ENCODE data around the gene HOXD11.

The HOXD11 gene

DNA sequence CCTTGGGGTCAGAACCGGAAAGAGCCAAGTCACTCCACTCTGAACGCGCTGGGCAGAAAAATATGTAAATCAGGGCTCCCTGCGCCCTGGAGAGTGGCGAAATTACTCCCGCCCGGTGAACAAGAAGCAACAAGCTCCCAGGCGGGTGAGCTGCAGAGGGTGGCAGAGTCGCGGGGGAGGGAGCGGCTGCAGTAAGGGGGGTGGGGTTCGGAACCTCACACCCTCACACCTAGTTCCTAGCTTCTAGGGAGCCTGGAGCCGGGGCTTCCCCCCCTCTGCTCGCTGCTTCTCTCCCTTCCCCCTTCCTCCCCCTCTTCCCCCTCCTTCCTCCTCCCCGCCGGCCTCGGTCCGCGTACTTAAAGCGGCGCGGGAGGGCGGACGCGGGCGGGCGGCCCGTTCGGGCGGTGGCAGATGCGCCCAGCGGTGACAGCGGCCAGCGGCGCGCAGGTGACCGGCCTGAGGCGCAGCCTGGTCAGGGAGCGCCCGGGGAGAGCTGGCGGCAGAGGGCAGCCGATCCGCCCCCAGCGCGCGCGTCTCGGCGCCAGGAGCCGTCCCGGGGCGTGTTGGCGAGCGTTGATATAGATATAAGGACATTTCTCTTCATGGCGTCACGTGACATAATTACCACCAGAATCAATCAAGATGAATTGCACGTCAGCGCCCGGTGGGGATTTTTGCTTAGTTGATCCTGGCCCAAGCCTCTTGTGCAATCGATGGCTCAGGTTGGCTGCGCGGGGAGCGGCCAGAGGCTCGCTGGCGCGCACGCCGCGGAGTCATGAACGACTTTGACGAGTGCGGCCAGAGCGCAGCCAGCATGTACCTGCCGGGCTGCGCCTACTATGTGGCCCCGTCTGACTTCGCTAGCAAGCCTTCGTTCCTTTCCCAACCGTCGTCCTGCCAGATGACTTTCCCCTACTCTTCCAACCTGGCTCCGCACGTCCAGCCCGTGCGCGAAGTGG is at the start of gene HOXD11:
HOXD11 (plus strand) TSS at position 700 of the 959 bp plus-strand sequence; CDS start at position 776, 76 bp downstream.
- DNase-seq, result no peak

DNA sequence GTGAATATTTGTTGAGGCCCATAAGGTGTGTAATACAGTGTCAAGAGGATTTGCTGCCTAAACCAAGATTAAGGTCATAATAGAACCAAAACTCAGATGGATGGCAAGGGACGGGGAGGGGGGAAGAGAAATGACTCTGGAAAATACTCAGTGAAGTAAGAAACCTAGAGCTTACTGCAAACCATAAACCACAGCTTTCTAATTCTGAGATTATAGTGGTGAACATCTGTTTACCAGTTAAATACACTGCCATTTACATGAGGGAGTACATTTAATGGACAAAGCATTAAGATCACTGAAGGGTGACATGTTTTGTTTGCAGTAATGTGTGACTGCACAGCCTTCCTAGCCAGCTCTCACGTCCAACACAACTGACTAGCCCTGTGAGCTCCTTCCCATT is 43.1 kb upstream of the HOXD11 start:
- no peak for DNase-seq

DNA sequence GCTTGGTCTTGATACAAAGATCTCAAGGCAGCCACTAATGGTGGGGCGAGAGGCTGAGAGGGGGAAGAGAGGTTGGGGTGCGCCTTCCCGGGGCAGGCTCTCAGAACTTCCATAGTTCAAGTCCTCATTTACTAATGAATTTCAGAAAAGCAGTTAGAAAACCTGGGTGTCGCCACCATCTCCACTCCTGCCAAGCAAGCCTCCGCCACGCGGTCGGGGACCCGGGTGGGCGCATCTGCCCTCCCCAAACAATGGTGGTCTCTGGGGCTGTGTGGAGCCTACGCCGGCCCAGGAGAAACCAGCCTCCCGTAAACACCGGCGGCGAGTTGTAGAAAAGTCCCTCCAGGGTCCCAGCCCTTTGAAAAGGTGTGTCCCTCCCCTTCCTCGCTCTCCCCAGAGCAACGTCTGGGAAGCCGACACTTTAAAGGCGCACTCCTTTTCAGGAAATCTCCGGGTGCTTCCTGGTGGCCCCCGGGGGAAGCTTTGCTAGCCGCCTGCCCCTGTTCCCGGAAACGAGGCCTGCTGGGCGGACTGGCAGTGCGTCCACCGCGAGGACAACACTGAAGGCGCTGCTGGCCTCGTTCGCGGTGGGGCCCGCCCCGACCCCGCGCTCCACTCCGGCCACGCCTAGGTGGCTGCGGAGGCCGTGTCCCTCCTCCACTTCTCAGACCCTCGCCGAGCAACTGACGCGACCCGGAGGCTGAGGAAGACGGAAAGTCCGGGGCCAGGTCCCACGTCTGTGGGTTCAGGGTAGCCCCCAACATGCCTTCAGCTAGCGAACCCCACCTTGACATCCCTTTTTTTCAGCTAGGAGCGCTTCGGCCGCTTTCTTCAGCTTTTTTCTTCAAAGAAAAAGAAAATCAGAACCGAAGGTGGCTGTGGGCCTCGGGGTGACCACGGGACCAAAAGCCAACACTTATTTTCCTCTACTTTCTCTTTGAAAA is 40.2 kb upstream of the HOXD11 start:
- DNase-seq, result no peak

DNA sequence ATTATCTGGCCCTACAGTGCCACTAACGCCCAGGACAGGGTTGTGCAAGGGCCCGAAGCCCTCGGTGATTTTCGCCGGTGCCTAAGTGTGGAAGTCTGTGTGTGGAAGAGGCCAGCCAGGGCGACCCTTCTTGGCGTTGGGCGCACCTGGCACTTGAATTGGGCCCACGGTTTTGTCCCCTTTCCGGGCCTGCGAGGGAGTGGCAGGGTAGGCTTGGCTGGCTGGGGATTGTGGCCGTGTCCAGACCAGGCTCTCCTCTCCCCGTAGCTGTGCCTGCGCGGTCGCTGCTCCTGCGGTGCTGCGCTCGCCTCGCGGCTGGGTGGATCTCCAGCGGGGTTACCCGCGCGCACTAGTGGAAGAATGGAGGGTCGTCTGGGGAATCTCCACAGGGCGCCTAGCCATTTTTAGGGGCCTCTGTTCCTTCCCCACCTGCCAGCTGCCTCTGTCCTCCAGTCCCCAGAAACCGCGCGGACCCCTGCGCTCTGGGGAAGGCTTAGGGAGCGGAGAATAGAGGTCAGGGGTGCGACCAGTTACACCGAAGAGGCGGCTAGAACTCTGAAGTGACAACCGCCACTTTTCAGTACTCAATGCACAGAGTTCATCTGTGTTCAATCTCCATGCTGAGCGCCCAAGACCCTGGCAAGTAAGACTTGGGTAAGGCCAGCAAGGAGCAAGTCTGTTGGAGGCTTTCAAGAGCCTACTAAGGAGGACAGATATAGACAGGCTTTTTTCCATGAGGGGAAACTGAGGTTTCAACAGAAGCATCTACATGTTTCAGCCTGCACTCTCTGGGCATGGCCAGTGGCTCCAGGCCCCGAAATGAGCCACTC is 39.3 kb upstream of the HOXD11 start:
- no peak for DNase-seq

DNA sequence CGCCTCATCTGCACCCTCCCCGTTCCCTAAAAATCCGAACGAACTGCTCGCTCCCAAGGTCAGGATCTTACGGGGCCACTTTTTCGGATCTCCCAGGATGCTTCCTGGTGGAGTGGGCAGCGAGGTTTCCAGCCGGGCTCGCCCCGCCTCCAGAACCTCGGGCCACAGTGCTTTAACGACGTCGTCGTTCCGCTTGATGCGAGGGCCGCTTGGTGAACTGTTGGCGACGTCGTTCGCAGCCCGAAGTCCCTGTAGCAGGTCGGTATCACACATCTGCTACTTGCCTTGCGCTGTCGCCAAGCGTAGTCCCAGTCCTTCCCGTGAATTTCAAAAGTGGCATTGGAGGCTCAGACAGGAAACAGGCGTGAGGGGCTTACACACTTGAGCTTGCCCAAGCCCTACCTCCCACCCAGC is 38.7 kb upstream of the HOXD11 start:
- no peak for DNase-seq

DNA sequence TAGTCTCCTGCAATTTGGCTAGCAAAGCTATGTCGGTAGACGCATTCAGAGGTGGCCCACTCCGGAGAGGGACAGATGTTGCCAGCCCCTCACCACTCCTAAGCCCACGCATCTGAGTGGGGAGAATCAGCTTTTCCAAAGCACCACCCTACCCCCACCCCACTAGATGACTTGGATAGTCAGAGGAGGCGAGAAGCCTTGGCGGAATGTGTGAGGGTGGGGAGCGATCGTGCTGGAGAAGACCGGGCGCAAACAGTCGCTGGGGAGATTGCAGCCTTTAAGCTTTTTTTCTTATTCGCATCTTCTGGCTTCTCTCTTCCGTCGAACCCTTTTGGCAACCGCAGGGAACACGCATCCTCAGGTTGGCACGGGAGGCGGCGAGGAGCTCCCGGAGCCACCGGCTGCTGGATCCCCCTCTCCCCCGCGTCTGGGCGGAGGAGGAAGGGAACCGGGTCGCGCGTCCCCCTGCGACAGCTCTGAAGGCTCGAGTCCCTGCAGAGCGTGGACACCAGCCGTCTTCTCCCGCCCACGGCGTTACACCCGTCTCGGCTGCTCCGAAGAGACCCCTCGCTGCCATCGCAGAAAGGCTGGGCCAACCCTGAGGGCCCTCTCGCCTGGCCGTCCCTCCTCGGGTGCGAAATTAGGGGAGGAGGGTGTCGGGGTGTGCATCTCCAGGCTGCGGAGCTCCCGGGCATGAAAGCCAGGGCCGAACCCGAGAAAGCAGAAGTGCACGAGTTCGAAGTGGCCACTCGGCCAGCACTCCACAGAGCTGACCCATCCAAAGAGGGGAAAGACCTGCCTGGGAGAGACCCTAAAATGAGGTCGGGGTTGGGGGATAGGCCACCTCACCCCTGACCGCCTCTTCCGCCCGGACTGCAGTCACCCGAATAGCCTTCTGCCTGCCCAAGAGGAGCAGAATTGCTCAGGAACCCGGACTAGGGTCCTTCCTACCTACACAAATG is 35.5 kb upstream of the HOXD11 start:
- no peak for DNase-seq

DNA sequence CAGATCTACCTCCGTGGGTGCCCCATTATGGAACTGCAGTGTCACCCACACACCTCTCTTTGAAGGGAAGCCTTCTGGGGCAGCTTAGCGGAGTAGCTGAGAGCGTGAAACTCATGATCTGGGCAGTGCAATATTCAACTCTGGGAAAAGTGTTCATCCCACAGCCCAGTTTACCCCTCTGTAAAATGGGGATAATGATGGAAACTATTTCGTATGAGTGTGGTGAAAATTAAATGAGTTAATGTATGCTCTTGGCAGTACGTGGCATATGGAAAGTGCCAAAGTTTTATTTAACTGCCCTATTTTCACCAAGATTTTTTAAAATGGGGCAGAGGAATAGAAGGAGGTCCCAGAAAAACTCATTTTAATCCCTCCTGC is 34.8 kb upstream of the HOXD11 start:
- no peak for DNase-seq

DNA sequence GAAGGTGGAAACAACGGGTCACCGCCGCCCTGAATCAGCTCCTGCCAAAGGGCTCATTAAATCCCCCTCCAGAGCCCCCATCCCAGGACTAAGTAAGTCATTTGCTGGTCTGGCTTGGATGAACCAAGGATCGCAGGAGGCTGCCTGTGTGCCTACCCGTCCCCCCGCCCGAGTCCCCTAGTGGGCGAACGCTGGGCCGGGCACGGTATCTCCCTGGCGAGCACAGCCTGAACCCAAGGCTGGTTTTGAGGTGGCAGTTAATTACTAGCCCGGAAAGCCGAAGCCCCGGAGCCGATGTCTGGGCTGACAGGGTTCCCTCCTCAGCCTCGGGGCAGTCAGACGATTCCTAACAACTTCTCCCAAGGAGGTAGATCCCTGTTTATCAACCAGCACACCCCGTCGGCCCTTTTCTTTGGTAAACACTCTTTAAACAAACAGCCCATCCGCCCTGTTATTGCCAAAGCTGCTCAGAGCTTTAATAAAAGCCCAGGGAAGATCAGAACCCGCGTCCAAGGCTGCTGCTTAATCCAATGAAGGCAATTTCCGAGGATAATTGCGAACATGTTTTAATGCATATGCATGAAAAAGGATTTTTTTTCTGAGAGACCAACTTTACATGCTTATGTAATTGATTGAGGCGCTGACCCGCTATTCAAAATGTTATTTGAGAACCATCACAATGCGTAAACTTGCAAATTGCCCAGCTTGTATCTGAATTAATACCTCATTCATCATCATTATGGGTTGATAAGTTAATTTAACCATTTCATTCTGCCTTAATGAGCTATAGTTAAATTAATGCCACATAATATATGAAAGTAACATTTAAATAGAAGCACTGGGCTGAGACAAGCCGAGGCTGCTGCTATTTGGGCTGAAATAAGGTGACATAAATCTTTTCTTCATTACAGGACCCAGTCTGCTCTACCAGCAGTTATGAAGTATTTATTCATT is 33.9 kb upstream of the HOXD11 start:
- no peak for DNase-seq

DNA sequence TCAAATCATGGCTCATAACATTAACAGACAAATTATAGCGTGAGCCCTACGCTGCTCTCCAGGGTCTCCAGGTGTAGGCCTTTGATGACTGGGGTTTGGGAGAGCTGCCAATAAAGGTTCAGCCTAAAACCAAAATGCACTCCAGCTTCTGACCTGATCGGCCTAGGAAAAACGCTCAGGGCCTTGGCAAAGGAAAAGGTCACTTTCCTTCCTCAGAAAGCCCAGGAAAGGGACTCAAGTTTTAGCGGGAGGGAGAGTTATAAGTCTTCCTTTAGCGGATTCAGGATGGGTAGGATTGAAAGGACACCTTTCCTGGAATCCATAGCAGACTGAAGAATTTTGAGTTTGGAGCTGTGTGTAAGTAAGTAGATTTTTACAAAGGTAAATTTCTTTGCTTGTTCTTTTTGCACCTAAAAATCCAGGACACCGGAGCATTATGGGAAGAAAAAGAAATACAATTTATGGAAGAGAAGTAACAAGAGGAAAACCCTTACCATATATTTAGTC is 32.1 kb upstream of the HOXD11 start:
- no peak for DNase-seq

DNA sequence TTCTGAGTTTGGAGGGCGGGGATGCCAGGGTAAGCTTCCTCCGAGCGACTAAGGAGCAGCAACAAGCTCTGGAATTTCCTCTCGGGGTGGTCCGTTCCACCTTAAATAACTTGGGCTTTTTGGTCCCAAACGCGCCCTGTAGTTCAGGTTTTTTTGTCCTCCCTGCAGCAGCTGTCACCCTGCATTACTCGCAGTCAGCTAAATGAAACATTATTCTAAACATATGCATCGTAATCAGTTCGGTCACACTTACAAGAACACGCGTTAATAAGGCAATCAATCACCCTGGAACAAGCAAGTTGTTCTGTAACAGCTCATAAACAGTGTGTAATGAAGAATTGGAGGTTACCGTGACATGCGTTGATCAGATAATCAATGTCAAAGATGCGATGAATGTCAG is 31.6 kb upstream of the HOXD11 start:
- DNase-seq, result no peak

DNA sequence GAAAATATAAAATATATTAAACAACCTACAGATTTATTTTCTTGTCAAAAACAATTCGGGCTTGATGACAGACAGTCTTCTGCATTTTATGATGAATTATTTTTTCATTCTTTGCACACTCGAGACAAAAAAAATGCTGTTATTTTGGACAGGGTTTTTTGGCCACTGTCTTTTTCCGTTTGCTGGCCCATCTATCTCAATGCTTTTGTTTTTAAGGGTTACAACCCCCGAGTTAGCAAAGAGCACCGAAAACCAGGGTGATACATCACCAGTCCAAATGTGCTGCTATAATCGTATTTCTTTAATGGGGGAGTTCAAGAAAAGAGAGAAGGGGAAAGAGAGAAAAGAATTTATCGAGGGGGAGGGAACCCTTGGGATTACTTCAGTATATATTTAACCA is 31.0 kb upstream of the HOXD11 start:
- no peak for DNase-seq

DNA sequence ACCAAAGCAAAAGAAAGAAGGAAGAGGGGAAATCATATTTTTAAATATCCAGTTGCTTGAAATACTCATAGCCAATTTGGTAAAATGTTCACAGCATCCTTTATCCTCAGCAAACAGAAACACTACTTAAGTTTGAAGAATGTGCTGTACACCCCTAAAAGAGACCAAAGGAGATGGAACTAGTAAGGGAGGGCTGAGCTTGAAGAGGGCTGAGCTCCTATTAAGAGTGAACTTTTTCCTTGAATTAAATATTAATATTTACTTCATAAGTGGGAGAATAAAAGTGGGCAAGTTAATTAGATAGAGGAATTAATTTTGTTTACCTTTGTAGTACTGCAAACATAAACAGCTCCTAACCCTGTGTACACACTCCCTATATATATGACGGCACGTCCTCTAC is 30.3 kb upstream of the HOXD11 start:
- DNase-seq, result no peak

DNA sequence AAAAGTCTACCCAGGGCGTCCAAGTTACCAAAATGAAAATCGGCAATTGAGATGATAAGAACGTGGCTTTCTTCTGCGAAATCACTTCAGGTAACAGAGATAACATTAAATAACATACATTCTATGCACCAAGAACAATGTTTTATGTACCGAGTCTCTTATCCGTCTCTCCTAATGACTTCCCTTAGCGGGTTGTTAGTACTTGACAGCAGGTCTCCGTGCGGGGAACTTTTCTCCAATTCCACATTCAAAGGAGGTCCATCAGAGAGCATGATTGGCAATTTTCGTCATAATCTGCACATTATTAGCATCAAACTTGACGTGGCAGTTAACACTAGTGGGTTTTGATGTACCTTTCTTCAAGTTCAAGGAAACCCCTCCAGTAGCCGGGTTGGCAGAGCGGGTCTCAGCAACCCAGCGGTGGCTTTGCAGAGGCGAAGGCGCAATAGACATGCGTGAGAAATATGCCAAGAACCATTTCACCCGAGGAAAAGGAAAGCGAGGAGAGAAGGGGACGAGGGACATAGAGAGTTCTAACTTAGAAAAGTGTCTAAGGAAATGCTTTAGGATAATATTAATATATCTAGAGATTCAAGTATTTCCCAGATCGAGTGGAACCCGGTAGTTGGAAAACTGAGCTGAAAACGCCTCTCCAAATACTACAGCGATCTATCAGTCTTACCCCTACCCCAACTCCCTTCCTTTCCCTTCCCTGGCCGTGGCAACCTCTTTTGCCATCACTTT is 28.4 kb upstream of the HOXD11 start:
- no peak for DNase-seq

DNA sequence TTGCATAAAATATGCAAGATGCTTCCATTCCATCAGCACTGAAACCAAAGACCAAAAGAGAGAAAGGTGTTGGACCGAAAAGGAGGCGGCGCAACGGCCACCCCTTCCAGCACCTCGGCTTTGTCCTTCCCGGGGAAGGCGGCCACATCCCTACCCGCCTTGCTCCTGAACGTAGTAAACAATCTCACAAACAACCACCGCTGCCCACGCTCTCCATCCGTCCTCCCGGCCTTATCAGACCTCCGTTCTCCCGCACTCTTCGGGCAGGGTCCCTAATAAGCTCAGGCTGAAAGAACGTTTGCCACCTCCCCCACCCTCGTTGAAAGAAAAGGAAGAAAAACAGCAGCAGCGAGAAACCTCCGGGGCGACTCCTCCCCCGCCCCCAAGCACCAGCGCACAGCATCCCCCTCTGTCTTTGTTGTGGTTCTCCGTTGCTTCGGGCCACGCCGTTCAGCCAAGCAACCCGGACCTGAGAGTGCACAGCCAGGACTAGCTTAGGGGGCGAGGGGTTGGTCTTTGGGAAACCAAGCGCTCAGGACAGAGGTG is 27.7 kb upstream of the HOXD11 start:
- no peak for DNase-seq

DNA sequence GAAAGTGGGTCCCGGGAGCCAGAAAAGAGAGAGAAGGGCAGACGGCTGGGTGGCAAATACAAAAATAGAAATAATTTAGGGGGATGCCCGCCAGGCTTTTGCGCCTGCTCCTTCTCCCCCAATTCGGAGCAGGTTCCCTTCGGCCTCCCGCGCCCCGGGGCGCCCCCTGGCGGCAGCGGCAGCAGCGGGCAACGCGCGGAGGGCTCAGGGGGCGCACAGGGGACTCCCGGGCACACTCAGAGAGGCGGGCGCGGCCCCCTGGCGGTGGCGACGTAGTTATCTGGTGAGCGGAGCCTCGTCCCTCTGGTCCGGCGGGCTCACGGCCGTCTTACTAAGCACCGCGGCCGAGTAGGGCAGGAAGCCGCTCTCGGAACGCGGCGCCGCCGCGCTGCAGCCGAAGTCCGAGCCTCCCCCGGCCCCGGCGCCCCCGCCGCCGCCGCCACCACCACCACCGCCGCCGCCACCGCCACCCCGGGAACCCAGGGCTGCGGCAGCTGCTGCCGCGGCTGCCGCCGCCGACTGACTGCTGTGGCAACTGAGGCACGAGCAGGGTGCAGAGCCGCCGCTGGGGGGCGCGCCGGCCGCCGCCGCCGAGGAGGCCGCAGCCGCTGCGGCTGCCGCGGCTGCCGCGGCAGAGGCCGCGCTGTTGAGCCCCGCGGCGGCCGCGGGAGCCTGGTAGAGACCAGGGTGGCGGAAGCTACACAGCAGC is 27.1 kb upstream of the HOXD11 start:
- no peak for DNase-seq

DNA sequence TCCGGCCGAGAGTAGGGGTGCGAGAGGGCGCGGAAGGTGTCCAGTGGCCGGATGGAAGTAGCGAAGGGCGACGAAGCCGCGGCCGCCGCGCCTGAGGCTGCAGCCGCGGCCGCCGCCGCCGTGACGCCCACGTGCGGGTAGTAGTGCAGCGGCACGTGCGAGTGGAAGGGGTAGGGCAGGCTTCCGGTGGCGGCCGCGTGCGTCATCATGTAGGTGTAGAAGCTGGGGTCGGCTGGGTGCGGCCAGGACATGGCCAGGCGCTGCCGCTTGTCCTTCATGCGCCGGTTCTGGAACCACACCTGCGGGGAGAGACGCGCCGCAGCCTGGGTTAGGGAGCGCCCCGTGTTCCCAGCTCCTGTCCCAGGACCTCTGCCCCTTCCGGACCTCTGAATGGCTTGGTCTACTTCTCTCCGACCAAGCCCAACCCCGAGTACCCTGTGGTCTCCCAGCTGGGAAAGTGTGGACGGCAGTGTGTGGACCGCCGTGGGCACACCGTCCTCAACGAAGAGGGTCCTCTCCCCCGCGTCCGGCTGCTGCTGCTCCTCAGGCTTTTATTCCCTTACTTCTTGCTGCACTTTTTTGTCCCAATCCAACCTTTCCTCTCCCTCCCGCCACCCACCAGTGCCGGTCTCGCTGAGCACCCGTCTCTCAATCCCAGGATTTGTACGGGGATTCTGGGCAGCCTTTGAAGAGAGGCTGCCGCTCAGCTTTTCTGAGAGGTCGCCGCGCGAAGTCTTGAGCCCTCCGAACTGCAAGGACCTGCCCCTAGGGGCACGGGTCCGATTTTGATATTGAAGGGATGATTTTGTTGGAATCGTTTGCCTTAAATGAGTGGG is 26.3 kb upstream of the HOXD11 start:
- no peak for DNase-seq

DNA sequence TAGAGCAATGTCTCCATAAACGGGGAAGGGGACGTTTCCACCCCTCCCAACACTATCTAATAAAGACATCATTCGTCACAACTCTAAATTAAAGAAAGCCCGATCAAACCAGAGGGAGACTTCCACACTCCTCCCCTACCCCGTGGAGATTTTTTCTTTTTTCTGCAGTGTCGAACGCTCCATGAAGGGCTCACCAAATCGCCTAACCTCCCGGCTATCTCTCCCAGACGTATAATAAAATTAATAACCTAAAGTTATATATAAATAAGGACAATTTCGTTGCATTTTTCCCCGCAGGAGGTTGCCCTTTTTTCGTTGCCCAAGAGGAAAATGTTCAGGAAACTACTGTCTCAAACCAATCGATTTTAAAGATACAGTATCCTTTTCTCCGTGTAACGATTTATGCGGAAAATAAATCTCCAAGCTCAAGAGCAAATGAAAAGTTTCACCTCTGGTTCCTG is 25.7 kb upstream of the HOXD11 start:
- no peak for DNase-seq

Measured in CD4-positive, alpha-beta T cell treated with Interferon alpha-2 for 1 hour (primary cell).